ENCODE data around the gene ZFP37.

Gene ZFP37

GRCh38 chr9:113005777-113006176 is 50.7 kb downstream of the ZFP37 start:
- H3K4me3 ChIP-seq (ENCODE audit: low read depth, low read length), result no peak overlapping the region
- TF ChIP-seq, protein P1, sequence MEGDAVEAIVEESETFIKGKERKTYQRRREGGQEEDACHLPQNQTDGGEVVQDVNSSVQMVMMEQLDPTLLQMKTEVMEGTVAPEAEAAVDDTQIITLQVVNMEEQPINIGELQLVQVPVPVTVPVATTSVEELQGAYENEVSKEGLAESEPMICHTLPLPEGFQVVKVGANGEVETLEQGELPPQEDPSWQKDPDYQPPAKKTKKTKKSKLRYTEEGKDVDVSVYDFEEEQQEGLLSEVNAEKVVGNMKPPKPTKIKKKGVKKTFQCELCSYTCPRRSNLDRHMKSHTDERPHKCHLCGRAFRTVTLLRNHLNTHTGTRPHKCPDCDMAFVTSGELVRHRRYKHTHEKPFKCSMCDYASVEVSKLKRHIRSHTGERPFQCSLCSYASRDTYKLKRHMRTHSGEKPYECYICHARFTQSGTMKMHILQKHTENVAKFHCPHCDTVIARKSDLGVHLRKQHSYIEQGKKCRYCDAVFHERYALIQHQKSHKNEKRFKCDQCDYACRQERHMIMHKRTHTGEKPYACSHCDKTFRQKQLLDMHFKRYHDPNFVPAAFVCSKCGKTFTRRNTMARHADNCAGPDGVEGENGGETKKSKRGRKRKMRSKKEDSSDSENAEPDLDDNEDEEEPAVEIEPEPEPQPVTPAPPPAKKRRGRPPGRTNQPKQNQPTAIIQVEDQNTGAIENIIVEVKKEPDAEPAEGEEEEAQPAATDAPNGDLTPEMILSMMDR (IDR thresholded peaks at IDR 0.05; ENCODE audit: low read depth, low read length, missing control alignments), result no peak
- DNase-seq (ENCODE audit: low read depth), result no peak
- in situ Hi-C loops (cut with HindIII; ENCODE audit: low sequenced_read_pairs), result no loop called here

DNA sequence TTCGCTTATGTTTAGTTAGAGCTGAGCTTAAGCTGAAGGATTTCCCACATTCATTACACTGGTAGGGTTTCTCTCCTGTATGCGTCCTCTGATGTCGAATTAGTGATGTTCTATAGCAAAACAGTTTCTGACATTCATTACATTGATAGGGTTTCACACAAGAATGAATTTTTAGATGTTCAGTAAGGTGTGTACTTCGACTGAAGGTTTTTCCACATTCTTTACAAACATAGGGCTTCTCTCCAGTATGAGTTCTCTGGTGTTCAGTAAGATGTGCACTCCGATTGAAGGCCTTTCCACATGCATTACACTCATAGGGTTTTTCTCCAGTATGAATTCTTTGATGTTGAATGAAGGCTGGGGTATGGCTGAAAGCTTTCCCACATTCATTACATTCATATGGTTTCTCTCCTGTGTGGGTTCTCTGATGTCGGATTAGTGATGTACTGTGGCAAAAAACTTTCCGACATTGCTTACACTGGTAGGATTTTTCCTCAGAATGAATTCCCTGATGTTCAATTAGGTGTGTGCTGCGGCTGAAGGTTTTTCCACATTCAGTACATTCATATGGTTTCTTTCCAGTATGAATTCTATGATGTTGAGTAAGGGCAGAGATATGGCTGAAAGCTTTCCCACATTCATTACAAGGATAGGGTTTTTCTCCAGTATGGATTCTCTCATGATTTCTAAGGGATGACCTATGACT is 59.1 kb downstream of the ZFP37 start:
- in situ Hi-C loops (cut with HindIII; ENCODE audit: low sequenced_read_pairs), result no loop called here
- TF ChIP-seq, protein P1 (IDR thresholded peaks at IDR 0.05; ENCODE audit: low read depth, low read length, missing control alignments), result no peak
- no peak for DNase-seq (ENCODE audit: low read depth)
- H3K4me3 ChIP-seq (ENCODE audit: low read depth, low read length), result no peak overlapping the region

Data from astrocyte of the cerebellum (primary cell).